Activated CD8-positive, alpha-beta memory T cell treated with anti-CD3 and anti-CD28 coated beads for 4 hours (primary cell): ENCODE results near the gene IGHMBP2.
"Not testable (repeated sequence)": the region's sequence is repeated elsewhere in the genome, so short reads cannot be mapped to it uniquely, and the experiment has no call there.

Source experiments
- DNase-seq, 2 donors: peaks; one replicate each; pipeline ENCODE4 v3.0.0-alpha.2; 2020; ENCODE audit warnings: low read depth in 2 of 2

The IGHMBP2 gene

DNA sequence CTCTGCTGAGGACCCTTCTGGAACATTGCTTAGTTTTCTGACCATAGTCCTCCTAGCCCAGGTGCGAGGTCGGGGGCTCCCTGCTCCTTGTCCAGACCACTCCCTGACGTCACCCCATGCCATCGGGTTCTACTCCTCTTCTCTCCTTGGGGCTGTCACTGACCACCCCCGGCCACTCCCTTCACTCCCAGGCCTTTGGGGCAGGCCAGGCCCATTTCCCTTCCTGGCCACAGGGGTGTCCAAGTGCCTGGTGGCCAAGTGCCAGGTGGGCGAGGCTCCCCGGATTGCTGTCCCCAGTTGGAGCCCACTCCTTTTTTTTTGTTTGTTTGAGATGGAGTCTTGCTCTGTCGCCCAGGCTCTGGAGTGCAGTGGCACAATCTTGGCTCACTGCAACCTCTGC lies 57.6 kb downstream of the IGHMBP2 start:
- no peak for DNase-seq

- DNase-seq = no peak
Observed at GRCh38 chr11:68962527-68963250, 59.0 kb downstream of the IGHMBP2 start.

GRCh38 chr11:68963779-68964178 lies 60.1 kb downstream of the IGHMBP2 start:
- no peak for DNase-seq

DNA sequence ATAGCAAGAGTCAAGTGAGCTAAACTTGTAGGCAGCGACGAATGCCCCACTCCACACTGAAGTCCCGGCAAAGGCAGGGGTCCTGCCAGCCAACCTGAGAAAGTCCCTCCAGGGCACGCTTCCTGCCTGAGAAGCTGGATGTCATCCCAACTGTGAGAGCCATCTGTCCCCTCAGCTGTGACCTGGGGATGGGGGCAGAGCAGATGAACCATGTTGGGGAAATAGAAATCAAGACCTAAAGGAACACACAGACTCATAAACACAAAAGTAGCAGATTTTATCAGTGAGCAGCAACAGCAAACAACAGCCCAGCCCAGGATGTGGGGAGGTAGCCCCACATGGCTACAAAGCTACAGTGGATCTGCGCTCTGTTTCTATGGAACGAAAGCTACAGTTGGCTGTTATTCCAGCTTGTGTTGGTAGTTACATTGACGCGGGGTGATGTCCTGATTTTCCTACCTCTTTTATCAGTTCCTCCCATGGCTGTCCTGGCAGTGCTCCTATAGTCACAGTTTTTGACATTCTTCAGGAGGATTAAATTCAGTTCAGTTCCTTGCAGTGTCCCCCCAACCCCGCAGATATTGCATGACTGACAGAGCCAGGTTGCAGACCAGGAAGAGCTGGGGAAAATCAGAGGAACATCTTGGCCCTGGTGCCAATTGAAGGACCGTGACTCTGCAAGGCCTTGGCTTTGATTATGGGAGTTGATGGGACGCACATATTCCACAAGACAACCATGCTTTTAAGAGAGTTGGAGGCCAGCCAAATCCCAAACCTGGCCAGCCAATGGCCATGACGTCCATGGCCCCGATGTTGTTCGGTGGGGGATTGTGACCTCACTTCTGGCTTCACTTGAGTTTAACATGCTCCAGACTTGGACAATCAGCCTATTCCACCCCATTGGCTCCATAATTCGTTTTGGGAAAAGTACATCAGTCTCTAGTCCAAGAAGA lies 62.5 kb downstream of the IGHMBP2 start:
- no peak for DNase-seq

- DNase-seq = no peak
Observed at GRCh38 chr11:68966894-68967780, 63.4 kb downstream of the IGHMBP2 start.

DNA sequence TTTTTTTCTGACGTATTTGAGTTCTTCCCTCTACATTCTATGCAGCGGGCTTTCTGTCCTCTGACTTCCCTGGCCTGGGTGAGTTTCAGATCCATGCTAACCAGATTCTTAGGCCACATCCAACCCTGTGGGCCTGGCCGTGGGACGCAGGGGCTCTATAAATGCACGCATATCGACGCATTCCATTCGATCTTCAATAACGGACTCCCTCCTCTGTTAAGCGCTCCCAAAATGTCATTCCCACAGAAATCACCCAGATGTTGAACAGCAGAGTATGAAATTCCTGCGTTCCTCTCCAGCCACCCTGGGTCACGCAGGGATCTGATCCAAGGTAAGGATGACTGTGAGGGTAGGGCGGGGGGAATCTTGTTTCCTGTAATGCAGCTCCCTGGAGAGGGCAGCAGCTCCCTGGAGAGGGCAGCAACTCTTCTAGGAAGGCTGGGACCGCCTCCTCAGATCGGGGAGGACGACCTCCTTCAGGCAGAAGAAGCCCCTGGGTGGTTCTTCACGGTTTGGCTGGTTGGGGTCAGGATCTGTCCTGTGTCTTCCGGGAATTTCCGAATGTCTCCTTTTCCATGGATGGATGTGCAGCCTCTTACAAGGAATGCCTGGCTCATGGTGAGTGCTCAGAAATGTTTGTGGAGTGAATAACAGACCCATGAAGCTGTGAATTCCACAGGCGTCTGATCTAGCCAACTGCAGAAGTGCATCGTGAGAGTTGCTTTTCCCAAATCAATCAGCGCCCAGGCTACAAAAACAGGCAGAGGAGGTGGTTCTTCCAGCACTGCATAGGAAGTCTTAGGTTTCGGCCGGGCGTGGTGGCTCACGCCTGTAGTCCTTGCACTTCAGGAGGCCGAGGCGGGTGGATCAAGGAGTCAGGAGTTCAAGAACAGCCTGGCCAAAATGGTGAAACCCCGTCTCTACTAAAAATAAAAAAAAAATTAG lies 64.9 kb downstream of the IGHMBP2 start:
- no peak for DNase-seq

GRCh38 chr11:68969386-68969785 lies 65.7 kb downstream of the IGHMBP2 start:
- DNase-seq = no peak

GRCh38 chr11:68970921-68971636 lies 67.4 kb downstream of the IGHMBP2 start:
- no peak for DNase-seq

- DNase-seq = no peak
Observed at GRCh38 chr11:68973219-68973618, 69.5 kb downstream of the IGHMBP2 start.

DNA sequence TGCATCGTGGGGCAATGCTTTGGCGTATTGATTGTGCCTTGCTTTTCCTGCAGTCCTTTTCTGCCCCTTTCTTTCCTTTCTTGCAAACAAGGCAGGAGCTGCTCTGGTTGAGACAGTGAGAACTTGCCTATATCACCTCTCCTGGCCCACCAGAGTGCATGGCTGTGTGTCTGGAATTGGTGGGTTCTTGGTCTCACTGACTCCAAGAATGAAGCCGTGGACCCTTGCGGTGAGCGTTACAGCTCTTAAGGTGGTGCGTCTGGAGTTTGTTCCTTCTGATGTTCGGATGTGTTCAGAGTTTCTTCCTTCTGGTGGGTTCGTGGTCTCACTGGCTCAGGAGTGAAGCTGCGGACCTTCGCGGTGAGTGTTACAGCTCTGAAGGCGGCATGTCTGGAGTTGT lies 70.0 kb downstream of the IGHMBP2 start:
- not testable (repeated sequence) for DNase-seq

GRCh38 chr11:68974421-68975194 lies 70.9 kb downstream of the IGHMBP2 start:
- no peak for DNase-seq

DNA sequence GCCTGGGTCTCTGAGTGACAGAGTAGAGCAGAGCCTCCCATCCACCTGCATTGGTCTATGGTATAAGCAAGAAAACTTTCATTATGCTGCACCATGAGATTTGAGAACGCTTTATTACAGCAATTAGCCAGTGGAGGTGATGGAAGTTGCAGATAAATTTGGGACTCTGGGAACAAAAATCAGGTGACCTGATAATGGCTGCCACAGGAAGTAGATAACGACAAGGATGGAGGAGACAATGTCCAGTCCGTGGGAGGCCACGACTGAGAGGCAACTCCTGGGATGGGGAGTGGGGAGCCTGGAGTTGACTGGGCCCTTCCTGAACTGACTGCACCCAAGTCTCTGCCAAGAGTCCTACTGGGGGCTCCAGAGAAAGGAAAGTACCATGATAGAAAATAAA lies 72.4 kb downstream of the IGHMBP2 start:
- no peak for DNase-seq

GRCh38 chr11:68976563-68976962 lies 72.9 kb downstream of the IGHMBP2 start:
- no peak for DNase-seq

DNA sequence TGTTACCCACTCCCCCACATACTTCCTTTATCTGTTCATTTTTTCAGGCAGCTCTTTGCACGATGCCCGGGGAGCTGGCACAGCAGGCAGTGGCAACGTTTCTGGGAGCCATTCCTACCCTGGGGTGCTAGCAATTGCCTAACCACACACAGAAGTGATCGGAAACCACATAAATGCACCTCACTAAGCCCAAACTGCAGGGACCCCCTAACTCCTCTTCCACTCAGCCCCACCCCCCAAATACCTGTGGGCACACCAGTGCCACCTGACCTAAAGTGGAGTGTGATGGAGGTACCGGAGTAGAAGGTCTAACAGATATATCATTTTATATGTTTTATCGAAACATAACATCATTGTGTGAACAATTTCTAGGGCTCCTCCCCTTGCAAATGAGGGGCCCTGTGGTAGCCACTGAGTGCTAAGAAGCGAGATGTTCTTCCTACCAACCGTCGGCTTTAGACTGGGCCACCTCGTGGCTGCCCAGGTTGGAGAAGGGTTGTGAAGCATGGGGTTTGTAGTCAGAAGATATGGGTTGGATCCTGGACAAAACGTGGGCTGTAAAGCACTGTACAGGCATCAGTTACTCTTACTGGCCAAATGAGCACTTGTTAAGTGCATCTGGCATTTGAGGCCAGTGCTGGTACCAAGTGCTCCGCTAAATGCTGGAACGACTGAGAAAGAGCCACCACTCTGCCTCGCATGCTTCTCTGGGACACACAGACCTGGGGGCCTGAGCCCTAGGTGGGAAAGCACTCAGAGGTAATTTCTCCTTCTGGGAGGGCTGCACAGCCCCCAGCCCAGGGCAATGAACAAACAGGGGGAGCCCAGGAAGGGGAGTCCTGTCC lies 74.3 kb downstream of the IGHMBP2 start:
- no peak for DNase-seq

DNA sequence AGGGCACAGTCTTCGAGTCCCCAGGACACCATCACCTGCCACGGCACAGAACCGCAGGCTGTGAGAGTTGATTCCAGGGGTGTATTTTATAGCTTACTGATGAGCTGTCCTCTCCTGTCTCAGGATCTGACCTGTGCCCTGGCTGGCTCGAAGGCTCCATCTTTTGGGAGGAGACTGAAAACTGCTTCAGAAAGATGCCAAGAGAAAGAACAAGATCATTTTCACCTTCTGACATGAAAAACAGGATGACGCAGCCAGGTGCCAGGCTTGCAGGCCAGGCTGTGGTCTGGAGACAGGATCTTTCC lies 74.9 kb downstream of the IGHMBP2 start:
- no peak for DNase-seq

DNA sequence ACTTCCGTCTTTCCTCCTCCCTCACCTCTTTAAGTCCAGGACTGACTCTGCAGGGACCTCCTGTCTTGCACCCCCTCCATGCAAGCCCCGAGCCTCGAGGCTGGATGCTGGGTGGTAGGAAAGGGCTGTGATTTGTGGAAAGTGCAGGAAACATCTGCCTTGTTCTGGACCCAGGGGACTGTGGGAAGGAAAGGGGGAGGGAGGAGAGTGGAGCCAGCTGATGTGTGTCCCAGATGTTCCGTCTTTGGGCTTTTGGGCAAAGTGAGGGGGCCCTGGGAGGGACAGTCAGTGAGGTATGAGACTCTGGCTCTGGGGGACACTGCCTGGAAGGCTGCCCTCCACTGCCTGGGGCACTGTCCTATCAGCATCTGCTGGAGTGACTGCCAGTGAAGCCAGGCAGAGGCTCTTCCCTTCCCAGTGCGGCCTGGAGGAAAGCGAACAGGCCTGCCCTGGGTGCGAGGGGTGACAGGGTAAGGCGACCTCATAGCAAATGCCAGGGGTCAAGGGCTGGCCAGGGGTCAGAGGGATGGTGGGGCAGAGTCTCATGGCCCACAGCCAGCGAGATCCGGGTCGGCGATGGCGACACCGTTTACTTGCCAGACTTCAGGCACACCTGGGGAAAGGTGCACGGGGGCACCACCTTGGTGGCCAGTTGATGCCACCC lies 75.4 kb downstream of the IGHMBP2 start:
- DNase-seq = no peak

GRCh38 chr11:68979931-68980775 lies 76.5 kb downstream of the IGHMBP2 start:
- no peak for DNase-seq
